Ishikawa (cell line): ENCODE data around the gene RGS10.

Experiments used
- CEBPB ChIP-seq: IDR thresholded peaks from 2 replicates; pipeline ENCODE4 v1.6.1; 2012
- CREB1 ChIP-seq: IDR thresholded peaks from 2 replicates; pipeline ENCODE4 v1.6.1; 2012; ENCODE audit warnings: low read depth
- EGR1 ChIP-seq: IDR thresholded peaks from 2 replicates; pipeline ENCODE4 v1.6.1; 2012
- EP300 ChIP-seq: IDR thresholded peaks from 2 replicates; pipeline ENCODE4 v1.6.1; 2012; ENCODE audit warnings: borderline replicate concordance
- FOXM1 ChIP-seq: IDR thresholded peaks from 2 replicates; pipeline ENCODE4 v1.6.1; 2012; ENCODE audit warnings: low read depth, borderline replicate concordance
- NFIC ChIP-seq: IDR thresholded peaks from 2 replicates; pipeline ENCODE4 v1.6.1; 2012
- RAD21 ChIP-seq: IDR thresholded peaks from 2 replicates; pipeline ENCODE4 v1.6.1; 2012; ENCODE audit warnings: low read depth
- TAF1 ChIP-seq: IDR thresholded peaks from 2 replicates; pipeline ENCODE4 v1.6.1; 2012; ENCODE audit warnings: low read depth, mild to moderate bottlenecking
- TCF12 ChIP-seq: IDR thresholded peaks from 2 replicates; pipeline ENCODE4 v1.6.1; 2012; ENCODE audit warnings: low read depth
- TEAD4 ChIP-seq: IDR thresholded peaks from 2 replicates; pipeline ENCODE4 v1.6.1; 2012
- YY1 ChIP-seq: IDR thresholded peaks from 2 replicates; pipeline ENCODE4 v1.6.1; 2012; ENCODE audit warnings: low read depth
- ZBTB7A ChIP-seq: IDR thresholded peaks from 2 replicates; pipeline ENCODE4 v1.6.1; 2012; ENCODE audit warnings: low read depth
- TF ChIP-seq, protein P1 (sequence below): IDR thresholded peaks from 2 replicates; pipeline ENCODE4 v1.6.1; 2012
- TF ChIP-seq, protein P2 (sequence below): IDR thresholded peaks from 2 replicates; pipeline ENCODE4 v1.6.1; 2012

DNA sequence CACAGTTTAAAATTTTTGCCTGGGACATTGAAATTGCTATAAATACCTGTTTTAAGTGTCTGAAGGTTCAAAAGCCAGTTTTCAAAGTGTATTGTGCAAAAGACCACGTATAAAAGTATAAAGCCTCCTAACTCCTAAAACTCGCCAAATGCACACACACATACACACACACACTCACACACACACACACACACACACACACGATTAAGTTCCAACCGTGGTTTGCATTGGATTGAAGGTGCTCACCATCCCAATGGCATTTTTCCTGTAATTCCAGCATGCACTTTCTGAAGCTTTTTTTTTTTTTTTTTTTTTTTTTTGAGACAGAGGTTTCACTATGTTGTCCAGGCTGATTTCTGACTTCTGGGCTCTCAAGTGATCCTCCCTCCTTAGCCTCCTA is 2.8 kb upstream of the RGS10 start:
- TF ChIP-seq ZBTB7A (no peak), EP300 (no peak), CEBPB (no peak), CREB1 (no peak), EGR1 (no peak), TEAD4 (no peak), YY1 (no peak), TAF1 (no peak), NFIC (no peak), RAD21 (no peak), FOXM1 (no peak), TCF12 (no peak)
- TF ChIP-seq, protein P1, sequence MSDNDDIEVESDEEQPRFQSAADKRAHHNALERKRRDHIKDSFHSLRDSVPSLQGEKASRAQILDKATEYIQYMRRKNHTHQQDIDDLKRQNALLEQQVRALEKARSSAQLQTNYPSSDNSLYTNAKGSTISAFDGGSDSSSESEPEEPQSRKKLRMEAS, result no peak
- TF ChIP-seq, protein P2, sequence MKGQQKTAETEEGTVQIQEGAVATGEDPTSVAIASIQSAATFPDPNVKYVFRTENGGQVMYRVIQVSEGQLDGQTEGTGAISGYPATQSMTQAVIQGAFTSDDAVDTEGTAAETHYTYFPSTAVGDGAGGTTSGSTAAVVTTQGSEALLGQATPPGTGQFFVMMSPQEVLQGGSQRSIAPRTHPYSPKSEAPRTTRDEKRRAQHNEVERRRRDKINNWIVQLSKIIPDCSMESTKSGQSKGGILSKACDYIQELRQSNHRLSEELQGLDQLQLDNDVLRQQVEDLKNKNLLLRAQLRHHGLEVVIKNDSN, result no peak
